BE2C (cell line): ENCODE data around the gene MTERF4.

Experiments
- DNase-seq: peaks from one replicate; pipeline ENCODE4 v3.0.0-alpha.2; 2020
- H3K27me3 ChIP-seq: fragments of 250-450 bp; sonication (Bioruptor Pico); 2 replicates; pipeline ENCODE4 v1.5.1; 2020; ENCODE audit warnings: mild to moderate bottlenecking
- H3K36me3 ChIP-seq: fragments of 250-450 bp; sonication (Bioruptor Pico); 2 replicates; pipeline ENCODE4 v1.5.1; 2020; ENCODE audit warnings: mild to moderate bottlenecking
- H3K4me1 ChIP-seq: fragments of 250-450 bp; sonication (Bioruptor Pico); 2 replicates; pipeline ENCODE4 v1.5.1; 2020
- H3K4me3 ChIP-seq: 2 replicates; pipeline ENCODE4 v1.5.1; 2011; ENCODE audit warnings: low read depth, low read length
- H3K9me3 ChIP-seq: fragments of 250-450 bp; sonication (Bioruptor Pico); 2 replicates; pipeline ENCODE4 v1.5.1; 2020
- CTCF ChIP-seq: IDR thresholded peaks from 2 replicates; pipeline ENCODE4 v1.5.1; 2012; ENCODE audit warnings: mild to moderate bottlenecking, low read depth, low read length

Gene MTERF4

GRCh38 chr2:241080405-241081189 lies 21.5 kb downstream of the MTERF4 start:
- no peak for TF ChIP-seq CTCF
- no peaks in the 10 kb centered on the region for H3K27me3 ChIP-seq
- DNase-seq, result no peak
- H3K4me3 ChIP-seq, result no peak overlapping the region
- no peaks in the 10 kb centered on the region for H3K36me3 ChIP-seq
- no peaks in the 10 kb centered on the region for H3K4me1 ChIP-seq
- no peaks in the 10 kb centered on the region for H3K9me3 ChIP-seq

GRCh38 chr2:241074901-241075540 lies 27.1 kb downstream of the MTERF4 start:
- H3K4me3 ChIP-seq, result no peak overlapping the region
- no peaks in the 10 kb centered on the region for H3K9me3 ChIP-seq
- H3K36me3 ChIP-seq, result no peaks in the 10 kb centered on the region
- no peak for DNase-seq
- no peak for TF ChIP-seq CTCF
- H3K27me3 ChIP-seq, result no peaks in the 10 kb centered on the region
- H3K4me1 ChIP-seq, result no peaks in the 10 kb centered on the region

GRCh38 chr2:241074065-241074818 lies 27.8 kb downstream of the MTERF4 start:
- H3K4me1 ChIP-seq, result no peaks in the 10 kb centered on the region
- no peaks in the 10 kb centered on the region for H3K9me3 ChIP-seq
- H3K4me3 ChIP-seq, result no peak overlapping the region
- no peak for TF ChIP-seq CTCF
- no peak for DNase-seq
- no peaks in the 10 kb centered on the region for H3K36me3 ChIP-seq
- H3K27me3 ChIP-seq, result no peaks in the 10 kb centered on the region

- H3K4me1 ChIP-seq, result no peaks in the 10 kb centered on the region
- H3K36me3 ChIP-seq, result no peaks in the 10 kb centered on the region
- no peak overlapping the region for H3K4me3 ChIP-seq
- H3K9me3 ChIP-seq, result no peaks in the 10 kb centered on the region
- no peaks in the 10 kb centered on the region for H3K27me3 ChIP-seq
- DNase-seq, result no peak
- TF ChIP-seq CTCF, result no peak
These were observed 28.7 kb downstream of the MTERF4 start for GRCh38 chr2:241073166-241074064.

GRCh38 chr2:241072553-241073165 lies 29.4 kb downstream of the MTERF4 start:
- H3K36me3 ChIP-seq, result no peaks in the 10 kb centered on the region

More at GRCh38 chr2:241072553-241073165, 29.4 kb downstream of the MTERF4 start:
- Histone ChIP-seq H3K27me3 (no peaks in the 10 kb centered on the region), H3K4me3 (no peak overlapping the region), H3K4me1 (no peaks in the 10 kb centered on the region), H3K9me3 (no peaks in the 10 kb centered on the region)
- DNase-seq, result no peak
- TF ChIP-seq CTCF, result no peak
